Measurements from ENCODE around the gene TMEM121.

- no peak for TF ChIP-seq CTCF (conservative IDR thresholded peaks at IDR 0.05)
- TF ChIP-seq EZH2 (IDR thresholded peaks at IDR 0.05; ENCODE audit: low read depth), result no peak
Measured at GRCh38 chr14:105507247-105507646, 19.1 kb upstream of the TMEM121 start.
